ENCODE results near the gene ANKRD13A.
"Not testable (repeated sequence)": the region's sequence is repeated elsewhere in the genome, so short reads cannot be mapped to it uniquely, and the experiment has no call there.

The ANKRD13A gene

GRCh38 chr12:110071504-110071903 is 72.3 kb downstream of the ANKRD13A start:
- Histone ChIP-seq H3K27me3 (ENCODE audit: insufficient read depth, low read length) (no peaks in the 10 kb centered on the region), H3K9ac (ENCODE audit: low read depth, low read length) (no peak overlapping the region), H3K9me3 (ENCODE audit: insufficient read depth, low read depth, low read length) (no peaks in the 10 kb centered on the region), H3K4me3 (ENCODE audit: low read length) (no peak overlapping the region), H3K36me3 (ENCODE audit: insufficient read depth, low read length) (no peaks in the 10 kb centered on the region), H3K4me1 (ENCODE audit: insufficient read depth, low read length) (no peaks in the 10 kb centered on the region; the same call in 1 of the 2 replicates), H3K27ac (ENCODE audit: low read depth, low read length) (no peak overlapping the region)

DNA sequence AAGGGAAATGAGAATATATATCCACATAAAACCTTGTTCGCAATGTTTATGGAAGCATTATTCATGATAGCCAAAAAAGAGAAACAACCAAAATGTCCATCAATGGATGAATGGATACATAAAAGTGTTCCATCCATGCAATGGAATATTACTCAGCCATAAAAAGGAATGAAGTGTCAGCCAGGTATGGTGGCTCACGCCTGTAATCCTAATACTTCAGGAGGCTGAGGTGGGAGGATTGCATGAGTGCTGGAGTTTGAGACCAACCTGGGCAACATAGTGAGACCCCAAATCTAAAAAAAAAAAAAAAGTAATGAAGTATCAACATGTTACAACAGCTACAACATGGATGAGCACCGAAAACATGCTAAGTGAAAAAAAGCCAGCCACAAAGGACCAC is 72.7 kb downstream of the ANKRD13A start:
- H3K4me3 ChIP-seq (ENCODE audit: low read length): no peak overlapping the region
- 92% methylated on average over 3 of the region's 3 CpGs for WGBS

GRCh38 chr12:110072636-110073035 is 73.4 kb downstream of the ANKRD13A start:
- H3K27me3 ChIP-seq (ENCODE audit: insufficient read depth, low read length); H3K4me3 ChIP-seq (ENCODE audit: low read length); H3K4me1 ChIP-seq (ENCODE audit: insufficient read depth, low read length); H3K36me3 ChIP-seq (ENCODE audit: insufficient read depth, low read length); H3K9ac ChIP-seq (ENCODE audit: low read depth, low read length); H3K9me3 ChIP-seq (ENCODE audit: insufficient read depth, low read depth, low read length); H3K27ac ChIP-seq (ENCODE audit: low read depth, low read length): not testable (repeated sequence)
- WGBS: 90% methylated on average over 8 of the region's 9 CpGs

More for the DNA sequence above, 72.7 kb downstream of the ANKRD13A start:
- Histone ChIP-seq H3K27ac (ENCODE audit: low read depth, low read length) (no peak overlapping the region), H3K9ac (ENCODE audit: low read depth, low read length) (no peak overlapping the region), H3K36me3 (ENCODE audit: insufficient read depth, low read length) (no peaks in the 10 kb centered on the region), H3K27me3 (ENCODE audit: insufficient read depth, low read length) (no peaks in the 10 kb centered on the region), H3K9me3 (ENCODE audit: insufficient read depth, low read depth, low read length) (no peaks in the 10 kb centered on the region), H3K4me1 (ENCODE audit: insufficient read depth, low read length) (no peaks in the 10 kb centered on the region; the same call in 1 of the 2 replicates)

- Histone ChIP-seq H3K9ac (ENCODE audit: low read depth, low read length) (no peak overlapping the region), H3K27ac (ENCODE audit: low read depth, low read length) (no peak overlapping the region), H3K4me1 (ENCODE audit: insufficient read depth, low read length) (no peaks in the 10 kb centered on the region; the same call in 1 of the 2 replicates), H3K27me3 (ENCODE audit: insufficient read depth, low read length) (no peaks in the 10 kb centered on the region), H3K36me3 (ENCODE audit: insufficient read depth, low read length) (no peaks in the 10 kb centered on the region), H3K4me3 (ENCODE audit: low read length) (no peak overlapping the region), H3K9me3 (ENCODE audit: insufficient read depth, low read depth, low read length) (no peaks in the 10 kb centered on the region)
- 83% methylated on average over 19 of the region's 19 CpGs for WGBS
These were observed 74.0 kb downstream of the ANKRD13A start for GRCh38 chr12:110073049-110073831.

- no peaks in the 10 kb centered on the region for H3K27me3 ChIP-seq (ENCODE audit: insufficient read depth, low read length)
- no peaks in the 10 kb centered on the region for H3K36me3 ChIP-seq (ENCODE audit: insufficient read depth, low read length)
- H3K9me3 ChIP-seq (ENCODE audit: insufficient read depth, low read depth, low read length): no peaks in the 10 kb centered on the region
- 95% methylated on average over 5 of the region's 5 CpGs for WGBS
- no peak overlapping the region for H3K9ac ChIP-seq (ENCODE audit: low read depth, low read length)
- no peak overlapping the region for H3K4me3 ChIP-seq (ENCODE audit: low read length)
- H3K4me1 ChIP-seq (ENCODE audit: insufficient read depth, low read length): no peaks in the 10 kb centered on the region; the same call in 1 of the 2 replicates
- H3K27ac ChIP-seq (ENCODE audit: low read depth, low read length): no peak overlapping the region
These were observed 74.9 kb downstream of the ANKRD13A start for GRCh38 chr12:110074089-110074488.

GRCh38 chr12:110075880-110076279 is 76.7 kb downstream of the ANKRD13A start:
- Histone ChIP-seq H3K27me3 (ENCODE audit: insufficient read depth, low read length) (no peaks in the 10 kb centered on the region), H3K9ac (ENCODE audit: low read depth, low read length) (no peak overlapping the region), H3K4me3 (ENCODE audit: low read length) (no peak overlapping the region), H3K4me1 (ENCODE audit: insufficient read depth, low read length) (no peaks in the 10 kb centered on the region; the same call in 1 of the 2 replicates), H3K27ac (ENCODE audit: low read depth, low read length) (no peak overlapping the region), H3K36me3 (ENCODE audit: insufficient read depth, low read length) (no peaks in the 10 kb centered on the region), H3K9me3 (ENCODE audit: insufficient read depth, low read depth, low read length) (no peaks in the 10 kb centered on the region)
- 92% methylated on average over 1 of the region's 1 CpG for WGBS

DNA sequence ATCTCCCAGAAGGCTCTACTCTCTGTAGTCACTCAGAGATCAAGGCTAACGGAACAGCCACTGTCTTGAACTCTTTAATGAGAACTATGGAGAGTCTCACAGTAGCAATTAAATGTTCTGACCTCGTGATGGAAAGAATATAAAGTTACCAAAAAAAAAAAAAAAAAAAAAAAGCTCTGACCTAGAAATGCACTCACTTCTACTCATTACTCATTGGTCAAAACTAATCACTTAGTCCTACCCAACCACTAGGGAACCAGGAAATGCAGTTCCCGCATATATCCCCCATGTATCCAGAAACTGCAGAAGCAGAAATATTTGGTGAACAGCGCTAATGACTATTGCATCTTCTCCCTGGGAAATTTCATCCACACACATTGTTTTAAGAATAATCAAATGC is 78.6 kb downstream of the ANKRD13A start:
- Histone ChIP-seq H3K9ac (ENCODE audit: low read depth, low read length) (no peak overlapping the region), H3K4me1 (ENCODE audit: insufficient read depth, low read length) (no peaks in the 10 kb centered on the region; the same call in 1 of the 2 replicates), H3K27me3 (ENCODE audit: insufficient read depth, low read length) (no peaks in the 10 kb centered on the region), H3K4me3 (ENCODE audit: low read length) (no peak overlapping the region), H3K36me3 (ENCODE audit: insufficient read depth, low read length) (no peaks in the 10 kb centered on the region), H3K9me3 (ENCODE audit: insufficient read depth, low read depth, low read length) (no peaks in the 10 kb centered on the region), H3K27ac (ENCODE audit: low read depth, low read length) (no peak overlapping the region)
- 91% methylated on average over 3 of the region's 4 CpGs for WGBS

DNA sequence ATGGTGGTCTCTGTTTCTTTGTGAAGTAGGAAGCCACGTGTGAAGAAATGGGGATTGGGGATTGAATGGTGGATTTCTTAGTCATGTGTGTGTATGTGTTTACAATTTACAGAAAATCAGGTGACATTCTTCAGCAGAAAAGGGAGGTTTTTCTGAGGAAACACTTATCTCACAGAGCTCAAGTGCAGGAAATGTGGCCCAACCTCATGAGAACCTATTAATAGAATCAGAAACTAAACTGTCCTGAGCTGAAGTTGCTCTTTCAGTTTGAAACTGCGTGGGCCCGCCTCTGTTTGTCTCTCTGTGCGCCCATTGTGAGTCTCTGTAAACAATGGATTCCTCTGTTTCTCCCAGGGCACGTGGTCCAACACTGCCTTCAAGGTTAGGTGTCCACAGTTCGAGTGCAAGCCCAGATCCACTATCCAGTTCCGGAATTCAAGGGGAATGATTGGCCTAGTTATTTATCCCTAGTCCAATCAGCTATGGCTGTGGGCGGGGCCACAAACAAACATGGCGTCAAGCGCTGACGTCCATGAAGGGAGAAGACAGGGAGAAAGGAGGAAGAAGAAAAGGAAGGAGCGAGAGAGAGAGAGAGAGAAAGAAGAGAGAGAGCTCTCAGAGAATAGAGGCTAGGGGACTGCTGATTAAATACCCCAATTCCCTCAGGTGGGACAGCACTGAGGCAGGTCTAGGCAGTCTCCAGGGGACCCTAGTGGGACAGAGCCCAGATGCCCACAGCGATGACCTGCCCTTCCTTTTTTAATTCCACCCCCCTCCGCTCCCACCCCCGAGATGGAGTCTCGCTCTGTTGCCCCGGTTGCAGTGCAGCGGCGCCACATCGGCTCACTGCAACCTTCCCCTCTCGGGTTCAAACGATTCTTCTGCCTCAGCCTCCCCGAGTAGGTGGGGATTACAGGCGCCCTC is 80.5 kb downstream of the ANKRD13A start:
- no peaks in the 10 kb centered on the region for H3K4me1 ChIP-seq (ENCODE audit: insufficient read depth, low read length)
- no peak overlapping the region for H3K4me3 ChIP-seq (ENCODE audit: low read length)
- no peaks in the 10 kb centered on the region for H3K9me3 ChIP-seq (ENCODE audit: insufficient read depth, low read depth, low read length)
- no peaks in the 10 kb centered on the region for H3K27me3 ChIP-seq (ENCODE audit: insufficient read depth, low read length)
- WGBS: 94% methylated on average over 24 of the region's 24 CpGs
- H3K9ac ChIP-seq (ENCODE audit: low read depth, low read length): no peak overlapping the region
- H3K36me3 ChIP-seq (ENCODE audit: insufficient read depth, low read length): no peaks in the 10 kb centered on the region
- H3K27ac ChIP-seq (ENCODE audit: low read depth, low read length): no peak overlapping the region

- H3K4me3 ChIP-seq (ENCODE audit: low read length): no peak overlapping the region
- no peak overlapping the region for H3K9ac ChIP-seq (ENCODE audit: low read depth, low read length)
- 91% methylated on average over 7 of the region's 7 CpGs for WGBS
- no peaks in the 10 kb centered on the region for H3K4me1 ChIP-seq (ENCODE audit: insufficient read depth, low read length)
- no peaks in the 10 kb centered on the region for H3K9me3 ChIP-seq (ENCODE audit: insufficient read depth, low read depth, low read length)
- no peaks in the 10 kb centered on the region for H3K36me3 ChIP-seq (ENCODE audit: insufficient read depth, low read length)
- no peak overlapping the region for H3K27ac ChIP-seq (ENCODE audit: low read depth, low read length)
- no peaks in the 10 kb centered on the region for H3K27me3 ChIP-seq (ENCODE audit: insufficient read depth, low read length)
These were observed 81.2 kb downstream of the ANKRD13A start for GRCh38 chr12:110080410-110080809.

DNA sequence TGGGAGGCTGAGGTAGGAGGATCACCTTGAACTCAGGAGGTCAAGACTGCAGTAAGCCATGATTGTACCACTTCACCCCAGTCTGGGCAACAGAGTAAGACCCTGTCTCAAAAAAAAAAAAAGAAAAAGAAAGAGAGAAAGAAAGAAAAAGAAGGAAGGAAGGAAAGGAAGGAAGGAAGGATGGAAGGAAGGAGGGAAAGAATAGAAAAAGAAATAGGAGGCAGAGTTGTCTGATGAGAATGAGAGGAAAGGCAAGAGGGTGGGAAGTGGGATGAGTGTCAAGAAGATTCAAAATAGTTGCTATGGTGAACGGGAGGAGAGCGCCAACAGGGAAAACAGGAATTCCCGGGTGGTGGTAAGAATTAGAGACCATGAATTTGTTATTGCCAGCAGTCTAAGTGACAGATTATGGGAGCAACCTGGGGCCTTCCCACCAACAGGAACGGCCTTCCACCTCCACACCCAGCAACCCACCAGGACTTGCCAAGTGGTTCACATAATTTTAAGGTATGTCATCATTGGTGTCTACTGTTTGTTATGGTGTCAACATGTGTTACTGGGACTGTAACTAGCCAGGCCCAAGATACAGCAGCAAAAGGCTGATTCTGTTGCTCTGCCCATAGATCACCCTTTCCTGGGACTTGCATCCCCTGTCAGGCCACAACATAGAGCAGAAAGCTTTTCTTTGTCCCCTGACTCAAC is 85.2 kb downstream of the ANKRD13A start:
- Histone ChIP-seq H3K27me3 (ENCODE audit: insufficient read depth, low read length) (no peaks in the 10 kb centered on the region), H3K4me1 (ENCODE audit: insufficient read depth, low read length) (no peaks in the 10 kb centered on the region), H3K4me3 (ENCODE audit: low read length) (no peak overlapping the region), H3K36me3 (ENCODE audit: insufficient read depth, low read length) (no peaks in the 10 kb centered on the region), H3K9me3 (ENCODE audit: insufficient read depth, low read depth, low read length) (no peaks in the 10 kb centered on the region), H3K9ac (ENCODE audit: low read depth, low read length) (no peak overlapping the region), H3K27ac (ENCODE audit: low read depth, low read length) (no peak overlapping the region)
- WGBS: 94% methylated on average over 3 of the region's 4 CpGs

DNA sequence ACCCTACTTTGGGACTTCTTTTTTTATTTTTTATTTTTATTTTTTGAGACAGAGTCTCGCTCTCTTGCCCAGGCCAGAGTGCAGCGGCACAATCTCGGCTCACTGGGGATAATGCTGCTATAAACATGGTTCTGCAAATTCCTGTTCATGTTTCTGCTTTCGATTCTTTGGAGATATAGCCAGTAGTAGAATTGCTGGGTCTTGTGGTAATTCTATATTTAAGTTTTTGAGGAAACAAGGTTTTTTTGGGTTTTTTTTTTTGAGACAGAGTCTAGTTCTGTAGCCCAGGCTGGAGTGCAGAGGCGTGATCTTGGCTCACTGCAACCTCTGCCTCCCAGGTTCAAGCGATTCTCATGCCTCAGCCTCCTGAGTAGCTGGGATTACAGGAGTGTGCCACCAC is 89.0 kb downstream of the ANKRD13A start:
- not testable (repeated sequence) for H3K9me3 ChIP-seq (ENCODE audit: insufficient read depth, low read depth, low read length); H3K4me1 ChIP-seq (ENCODE audit: insufficient read depth, low read length); H3K36me3 ChIP-seq (ENCODE audit: insufficient read depth, low read length); H3K4me3 ChIP-seq (ENCODE audit: low read length); H3K27ac ChIP-seq (ENCODE audit: low read depth, low read length); H3K27me3 ChIP-seq (ENCODE audit: insufficient read depth, low read length); H3K9ac ChIP-seq (ENCODE audit: low read depth, low read length)
- 92% methylated on average over 6 of the region's 6 CpGs for WGBS
